OCI-LY7 (cell line): ENCODE measurements around the gene LMX1B.

Experiments
- EZH2phosphoT487 ChIP-seq: fragments of 200-600 bp; sonication (generic); IDR thresholded peaks from 2 replicates; pipeline ENCODE4 v1.6.1; 2018; ENCODE audit warnings: low read depth, borderline replicate concordance, mild to moderate bottlenecking, mixed run types, antibody characterized with exemption, low read length, moderate library complexity, mixed read lengths
- TF ChIP-seq, protein P1 (sequence below): fragments of 200-600 bp; sonication (generic); conservative IDR thresholded peaks from 2 replicates; pipeline ENCODE4 v1.5.1; 2014; ENCODE audit warnings: mild to moderate bottlenecking, antibody characterized with exemption, low read length, moderate library complexity, mixed read lengths

DNA sequence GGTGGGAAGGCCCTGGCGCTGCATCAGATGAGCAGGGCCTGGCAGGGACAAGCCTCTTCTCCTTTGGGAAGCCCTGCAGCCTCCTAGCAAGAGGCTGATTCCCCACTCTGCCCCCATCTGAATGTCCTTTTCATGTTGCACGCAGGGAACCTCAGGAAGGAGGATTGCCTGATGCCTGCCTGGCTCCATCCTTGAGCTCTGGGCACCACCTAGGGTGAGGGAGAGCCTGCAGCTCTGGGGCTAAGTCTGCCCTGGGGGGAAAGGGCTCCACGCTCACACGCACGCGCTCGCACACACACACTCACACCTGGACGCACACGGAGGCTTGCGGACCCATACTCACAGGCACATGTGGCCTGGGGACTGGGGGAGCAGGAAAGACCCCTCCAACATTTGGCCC lies 86.6 kb downstream of the LMX1B start:
- TF ChIP-seq, protein P1, sequence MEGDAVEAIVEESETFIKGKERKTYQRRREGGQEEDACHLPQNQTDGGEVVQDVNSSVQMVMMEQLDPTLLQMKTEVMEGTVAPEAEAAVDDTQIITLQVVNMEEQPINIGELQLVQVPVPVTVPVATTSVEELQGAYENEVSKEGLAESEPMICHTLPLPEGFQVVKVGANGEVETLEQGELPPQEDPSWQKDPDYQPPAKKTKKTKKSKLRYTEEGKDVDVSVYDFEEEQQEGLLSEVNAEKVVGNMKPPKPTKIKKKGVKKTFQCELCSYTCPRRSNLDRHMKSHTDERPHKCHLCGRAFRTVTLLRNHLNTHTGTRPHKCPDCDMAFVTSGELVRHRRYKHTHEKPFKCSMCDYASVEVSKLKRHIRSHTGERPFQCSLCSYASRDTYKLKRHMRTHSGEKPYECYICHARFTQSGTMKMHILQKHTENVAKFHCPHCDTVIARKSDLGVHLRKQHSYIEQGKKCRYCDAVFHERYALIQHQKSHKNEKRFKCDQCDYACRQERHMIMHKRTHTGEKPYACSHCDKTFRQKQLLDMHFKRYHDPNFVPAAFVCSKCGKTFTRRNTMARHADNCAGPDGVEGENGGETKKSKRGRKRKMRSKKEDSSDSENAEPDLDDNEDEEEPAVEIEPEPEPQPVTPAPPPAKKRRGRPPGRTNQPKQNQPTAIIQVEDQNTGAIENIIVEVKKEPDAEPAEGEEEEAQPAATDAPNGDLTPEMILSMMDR, result no peak
- TF ChIP-seq EZH2phosphoT487, result no peak
